Measurements from ENCODE around the gene IPO4. TPM values are rescaled to one million over a fixed set of nuclear protein-coding genes. Genes with fewer than 3 reads are reported as not detected.

The IPO4 gene
- total and polyA plus RNA-seq, 2 of the 13 experiments (the other 11 are each of a cell fraction or from before 2014, with no cell fraction given), result 39.0 to 179 TPM

- TF ChIP-seq MAF1 (CRISPR knock-in tag; IDR thresholded peaks at IDR 0.05; ENCODE audit: borderline replicate concordance) (no peak), KDM3A (CRISPR knock-in tag; IDR thresholded peaks at IDR 0.05; ENCODE audit: low read depth) (0 out of 2 replicates have a peak, but pooled peaks have one; percentile 51), ZNF160 (CRISPR knock-in tag; IDR thresholded peaks at IDR 0.05) (no peak; the same call in 1 of the 2 replicates), HMGXB3 (CRISPR knock-in tag; IDR thresholded peaks at IDR 0.05; ENCODE audit: borderline replicate concordance) (no peak), ZMYM3 (CRISPR knock-in tag; IDR thresholded peaks at IDR 0.05) (no peak), MEIS2 (CRISPR knock-in tag; IDR thresholded peaks at IDR 0.05) (0 out of 2 replicates have a peak, but pooled peaks have one; percentile 50), ZNF629 (CRISPR knock-in tag; conservative IDR thresholded peaks at IDR 0.05) (no peak), SNAPC5 (CRISPR knock-in tag; IDR thresholded peaks at IDR 0.05; ENCODE audit: borderline replicate concordance) (no peak), ZNF614 (CRISPR knock-in tag; IDR thresholded peaks at IDR 0.05; ENCODE audit: borderline replicate concordance) (no peak), ZBTB4 (CRISPR knock-in tag; IDR thresholded peaks at IDR 0.05; ENCODE audit: borderline replicate concordance) (no peak), FIP1L1 (IDR thresholded peaks at IDR 0.05; ENCODE audit: borderline replicate concordance, insufficient read depth, low read depth, low read length) (0 out of 2 replicates have a peak, but pooled peaks have one; percentile 34), AHDC1 (CRISPR knock-in tag; IDR thresholded peaks at IDR 0.05; ENCODE audit: borderline replicate concordance) (no peak)
Observed at GRCh38 chr14:24138396-24139271, 50.0 kb downstream of the IPO4 start (continued).

All from HepG2 (cell line).